ENCODE results near the gene SLC6A8. TPM values are rescaled to one million over a fixed set of nuclear protein-coding genes. Genes with fewer than 3 reads are reported as not detected.

SLC6A8 gene
- total RNA-seq, 1 experiment from 2014 or later: 27.4 TPM

- Mint-ChIP-seq H3K9me3 (ENCODE audit: low read depth, unreplicated experiment) (no peaks in the 10 kb centered on the region), H3K36me3 (ENCODE audit: insufficient read depth, unreplicated experiment) (no peaks in the 10 kb centered on the region), H3K4me1 (ENCODE audit: low read depth, unreplicated experiment) (peaks cover 12% of the 10 kb centered on the region), H3K4me3 (ENCODE audit: low read depth, unreplicated experiment) (no peak overlapping the region), H3K27me3 (ENCODE audit: unreplicated experiment) (peaks cover 75% of the 10 kb centered on the region), H3K27ac (ENCODE audit: unreplicated experiment) (no peak overlapping the region)
- intact Hi-C loops (cut with micrococcal nuclease; ENCODE audit: unreplicated experiment): loop anchor here (5.0 kb wide), 1 partner anchor 133 kb away; no protein-coding TSS in a partner anchor
- CTCF ChIA-PET: no interaction called here
- BruUV-seq (replicated peaks): no TSS peak
- DNase-seq: no peak
- TF ChIP-seq CTCF (IDR thresholded peaks at IDR 0.05; ENCODE audit: unreplicated experiment): no peak
Observed at GRCh38 chrX:153669901-153670731, 17.6 kb upstream of the SLC6A8 start.

- intact Hi-C loops (cut with micrococcal nuclease; ENCODE audit: unreplicated experiment): no loop called here
- no peak for TF ChIP-seq CTCF (IDR thresholded peaks at IDR 0.05; ENCODE audit: unreplicated experiment)
- DNase-seq: no peak
- H3K27ac Mint-ChIP-seq (ENCODE audit: unreplicated experiment): no peak overlapping the region
- CTCF ChIA-PET: no interaction called here
- H3K27me3 Mint-ChIP-seq (ENCODE audit: unreplicated experiment): peaks cover 69% of the 10 kb centered on the region
- no peak overlapping the region for H3K4me3 Mint-ChIP-seq (ENCODE audit: low read depth, unreplicated experiment)
- no peaks in the 10 kb centered on the region for H3K9me3 Mint-ChIP-seq (ENCODE audit: low read depth, unreplicated experiment)
- H3K36me3 Mint-ChIP-seq (ENCODE audit: insufficient read depth, unreplicated experiment): no peaks in the 10 kb centered on the region
- BruUV-seq (replicated peaks): no TSS peak
- H3K4me1 Mint-ChIP-seq (ENCODE audit: low read depth, unreplicated experiment): peaks cover 12% of the 10 kb centered on the region
Observed at GRCh38 chrX:153670748-153671588, 16.8 kb upstream of the SLC6A8 start.

GRCh38 chrX:153671589-153672530 is 15.9 kb upstream of the SLC6A8 start:
- no peak for DNase-seq
- no peaks in the 10 kb centered on the region for H3K9me3 Mint-ChIP-seq (ENCODE audit: low read depth, unreplicated experiment)
- CTCF ChIA-PET: no interaction called here
- TF ChIP-seq CTCF (IDR thresholded peaks at IDR 0.05; ENCODE audit: unreplicated experiment): no peak
- no peak overlapping the region for H3K4me3 Mint-ChIP-seq (ENCODE audit: low read depth, unreplicated experiment)
- H3K4me1 Mint-ChIP-seq (ENCODE audit: low read depth, unreplicated experiment): peaks cover 12% of the 10 kb centered on the region
- BruUV-seq (replicated peaks): no TSS peak
- no peak overlapping the region for H3K27ac Mint-ChIP-seq (ENCODE audit: unreplicated experiment)
- intact Hi-C loops (cut with micrococcal nuclease; ENCODE audit: unreplicated experiment): no loop called here
- no peaks in the 10 kb centered on the region for H3K36me3 Mint-ChIP-seq (ENCODE audit: insufficient read depth, unreplicated experiment)
- peaks cover 60% of the 10 kb centered on the region for H3K27me3 Mint-ChIP-seq (ENCODE audit: unreplicated experiment)

Measured in Calu3 (cell line).